ENCODE results near the gene KLHL42. TPM values are rescaled to one million over a fixed set of nuclear protein-coding genes. Genes with fewer than 3 reads are reported as not detected.

KLHL42 gene
- total RNA-seq, 1 donor, result 42.0 TPM

DNA sequence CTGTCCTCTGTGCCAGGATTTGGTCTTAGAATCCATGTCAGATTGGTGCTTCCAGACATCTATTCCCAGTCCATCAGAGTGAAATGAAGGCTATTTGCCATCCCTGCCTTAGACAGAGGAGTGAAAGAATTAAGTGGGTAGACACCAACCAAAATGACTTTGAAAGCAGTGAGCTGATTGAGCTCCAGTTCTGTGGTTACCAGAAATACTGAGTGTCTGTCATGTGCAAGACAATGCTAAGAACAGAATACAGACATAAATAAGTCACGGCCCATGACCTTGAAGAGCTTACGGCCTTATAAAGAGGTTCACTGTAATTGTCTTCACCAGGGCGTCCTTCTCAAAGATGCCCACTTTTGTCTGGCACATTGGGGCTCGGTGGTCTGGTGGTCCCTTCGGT lies 21.6 kb downstream of the KLHL42 start:
- no peaks in the 10 kb centered on the region for H4K20me1 ChIP-seq (ENCODE audit: insufficient read depth, low read length)
- H3K4me1 ChIP-seq (ENCODE audit: insufficient read depth, low read length), result no peaks in the 10 kb centered on the region
- no peaks in the 10 kb centered on the region for H3K79me2 ChIP-seq (ENCODE audit: insufficient read depth, low read length)
- no peaks in the 10 kb centered on the region for H3K9me3 ChIP-seq (ENCODE audit: low read depth, low read length)
- H3K4me2 ChIP-seq (ENCODE audit: insufficient read depth, low read length), result no peak overlapping the region
- peaks cover 33% of the 10 kb centered on the region for H3K36me3 ChIP-seq (ENCODE audit: insufficient read depth, low read length)
- no peaks in the 10 kb centered on the region for H3K27me3 ChIP-seq (ENCODE audit: insufficient read depth, low read length)
- no peak overlapping the region for H2AFZ ChIP-seq (ENCODE audit: low read length)
- H3K4me3 ChIP-seq (ENCODE audit: insufficient read depth, low read length), result no peak overlapping the region
- no peak overlapping the region for H3K27ac ChIP-seq (ENCODE audit: low read depth, low read length)
- DNase-seq (ENCODE audit: insufficient read length, low spot score, missing footprints), result no peak
- TF ChIP-seq, protein P1, sequence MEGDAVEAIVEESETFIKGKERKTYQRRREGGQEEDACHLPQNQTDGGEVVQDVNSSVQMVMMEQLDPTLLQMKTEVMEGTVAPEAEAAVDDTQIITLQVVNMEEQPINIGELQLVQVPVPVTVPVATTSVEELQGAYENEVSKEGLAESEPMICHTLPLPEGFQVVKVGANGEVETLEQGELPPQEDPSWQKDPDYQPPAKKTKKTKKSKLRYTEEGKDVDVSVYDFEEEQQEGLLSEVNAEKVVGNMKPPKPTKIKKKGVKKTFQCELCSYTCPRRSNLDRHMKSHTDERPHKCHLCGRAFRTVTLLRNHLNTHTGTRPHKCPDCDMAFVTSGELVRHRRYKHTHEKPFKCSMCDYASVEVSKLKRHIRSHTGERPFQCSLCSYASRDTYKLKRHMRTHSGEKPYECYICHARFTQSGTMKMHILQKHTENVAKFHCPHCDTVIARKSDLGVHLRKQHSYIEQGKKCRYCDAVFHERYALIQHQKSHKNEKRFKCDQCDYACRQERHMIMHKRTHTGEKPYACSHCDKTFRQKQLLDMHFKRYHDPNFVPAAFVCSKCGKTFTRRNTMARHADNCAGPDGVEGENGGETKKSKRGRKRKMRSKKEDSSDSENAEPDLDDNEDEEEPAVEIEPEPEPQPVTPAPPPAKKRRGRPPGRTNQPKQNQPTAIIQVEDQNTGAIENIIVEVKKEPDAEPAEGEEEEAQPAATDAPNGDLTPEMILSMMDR (IDR thresholded peaks at IDR 0.05; ENCODE audit: extremely low read depth, low read depth, low read length), result no peak

DNA sequence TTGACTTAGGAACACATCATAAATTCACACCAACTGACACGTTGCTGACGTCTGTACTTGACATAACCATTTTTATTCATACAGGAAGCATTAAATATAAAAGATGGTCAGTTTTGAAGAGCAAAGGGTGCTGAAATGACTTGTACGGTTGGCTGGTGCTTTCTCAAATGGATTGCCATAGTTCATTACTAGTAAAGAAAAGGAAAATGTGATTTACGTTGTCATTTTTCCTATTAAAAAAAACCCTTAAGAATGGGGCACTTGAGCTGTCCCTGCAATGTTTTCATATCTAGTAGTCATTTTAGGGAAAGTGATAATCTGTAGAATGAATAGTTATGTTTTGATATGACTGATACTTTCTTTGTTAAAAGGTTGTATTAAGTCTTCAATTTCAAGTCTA lies 22.5 kb downstream of the KLHL42 start:
- Histone ChIP-seq H3K79me2 (ENCODE audit: insufficient read depth, low read length) (no peaks in the 10 kb centered on the region), H4K20me1 (ENCODE audit: insufficient read depth, low read length) (no peaks in the 10 kb centered on the region), H3K27me3 (ENCODE audit: insufficient read depth, low read length) (no peaks in the 10 kb centered on the region), H3K4me3 (ENCODE audit: insufficient read depth, low read length) (no peak overlapping the region), H3K4me1 (ENCODE audit: insufficient read depth, low read length) (no peaks in the 10 kb centered on the region), H3K36me3 (ENCODE audit: insufficient read depth, low read length) (peaks cover 27% of the 10 kb centered on the region), H3K4me2 (ENCODE audit: insufficient read depth, low read length) (no peak overlapping the region), H3K9me3 (ENCODE audit: low read depth, low read length) (no peaks in the 10 kb centered on the region), H2AFZ (ENCODE audit: low read length) (no peak overlapping the region), H3K27ac (ENCODE audit: low read depth, low read length) (no peak overlapping the region)
- no peak for DNase-seq (ENCODE audit: insufficient read length, low spot score, missing footprints)
- TF ChIP-seq, protein P1 (IDR thresholded peaks at IDR 0.05; ENCODE audit: extremely low read depth, low read depth, low read length), result no peak

DNA sequence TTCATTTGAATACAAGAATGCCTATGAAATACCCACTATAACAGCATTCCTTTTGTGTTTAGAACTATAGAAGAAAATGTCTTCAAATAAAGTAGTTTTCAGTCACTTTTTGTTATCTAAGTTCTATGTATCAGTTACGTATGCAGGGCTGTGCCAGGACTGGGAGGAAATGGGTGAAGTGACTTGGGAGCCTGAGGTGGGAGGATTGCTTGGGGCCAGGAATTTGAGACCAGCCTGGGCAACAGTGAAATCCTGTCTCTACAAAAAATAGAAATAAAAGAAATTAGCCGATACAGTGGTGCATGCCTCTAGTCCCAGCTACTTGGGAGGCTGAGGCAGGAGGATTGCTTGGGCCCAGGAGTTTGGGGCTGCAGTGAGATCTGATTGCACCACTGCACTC lies 22.9 kb downstream of the KLHL42 start:
- DNase-seq (ENCODE audit: insufficient read length, low spot score, missing footprints), result no peak
- TF ChIP-seq, protein P1 (IDR thresholded peaks at IDR 0.05; ENCODE audit: extremely low read depth, low read depth, low read length), result no peak
- Histone ChIP-seq H3K27ac (ENCODE audit: low read depth, low read length) (no peak overlapping the region), H3K79me2 (ENCODE audit: insufficient read depth, low read length) (no peaks in the 10 kb centered on the region), H3K4me1 (ENCODE audit: insufficient read depth, low read length) (no peaks in the 10 kb centered on the region), H3K27me3 (ENCODE audit: insufficient read depth, low read length) (no peaks in the 10 kb centered on the region), H3K36me3 (ENCODE audit: insufficient read depth, low read length) (peaks cover 23% of the 10 kb centered on the region), H4K20me1 (ENCODE audit: insufficient read depth, low read length) (no peaks in the 10 kb centered on the region), H3K4me2 (ENCODE audit: insufficient read depth, low read length) (no peak overlapping the region), H3K9me3 (ENCODE audit: low read depth, low read length) (no peaks in the 10 kb centered on the region), H3K4me3 (ENCODE audit: insufficient read depth, low read length) (no peak overlapping the region), H2AFZ (ENCODE audit: low read length) (no peak overlapping the region)

DNA sequence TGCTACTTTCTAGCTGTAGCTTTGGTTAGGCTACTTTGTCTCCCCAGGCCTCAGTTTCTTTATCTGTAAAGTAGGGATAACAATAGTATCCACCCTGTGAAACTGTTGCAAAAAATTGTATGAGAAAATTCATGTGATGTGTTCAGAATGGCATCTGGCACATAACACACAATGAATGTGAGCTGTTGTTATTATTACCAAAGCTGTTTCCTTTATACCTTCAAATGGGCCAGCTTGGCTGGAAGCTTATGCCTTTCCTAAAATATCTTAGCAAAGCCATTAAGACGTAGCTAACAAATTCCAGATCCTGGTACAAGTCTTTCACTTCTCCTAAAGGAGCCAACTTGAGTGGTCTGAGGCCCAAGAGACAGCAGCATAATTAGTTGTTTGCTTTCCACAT lies 25.2 kb downstream of the KLHL42 start:
- H3K9me3 ChIP-seq (ENCODE audit: low read depth, low read length), result no peaks in the 10 kb centered on the region
- TF ChIP-seq, protein P1 (IDR thresholded peaks at IDR 0.05; ENCODE audit: extremely low read depth, low read depth, low read length), result no peak
- H3K4me1 ChIP-seq (ENCODE audit: insufficient read depth, low read length), result no peaks in the 10 kb centered on the region

More for the DNA sequence above, 25.2 kb downstream of the KLHL42 start:
- H2AFZ ChIP-seq (ENCODE audit: low read length), result no peak overlapping the region
- H4K20me1 ChIP-seq (ENCODE audit: insufficient read depth, low read length), result no peaks in the 10 kb centered on the region
- no peak overlapping the region for H3K4me2 ChIP-seq (ENCODE audit: insufficient read depth, low read length)
- H3K36me3 ChIP-seq (ENCODE audit: insufficient read depth, low read length), result peaks cover 3% of the 10 kb centered on the region
- H3K4me3 ChIP-seq (ENCODE audit: insufficient read depth, low read length), result no peak overlapping the region
- no peak overlapping the region for H3K27ac ChIP-seq (ENCODE audit: low read depth, low read length)
- H3K79me2 ChIP-seq (ENCODE audit: insufficient read depth, low read length), result no peaks in the 10 kb centered on the region
- no peak for DNase-seq (ENCODE audit: insufficient read length, low spot score, missing footprints)
- no peaks in the 10 kb centered on the region for H3K27me3 ChIP-seq (ENCODE audit: insufficient read depth, low read length)

All from osteoblast (primary cell).